SJCRH30 (cell line): Measurements from ENCODE around the gene LEO1. TPM values are rescaled to one million over a fixed set of nuclear protein-coding genes. Genes with fewer than 3 reads are reported as not detected.
A peak's percentile ranks its signal among the peaks of the same experiment; 100 is the strongest.
"Not testable (repeated sequence)": the region's sequence is repeated elsewhere in the genome, so short reads cannot be mapped to it uniquely, and the experiment has no call there.

Experiments used
- DNase-seq, 2 experiments: peaks; one replicate each; pipeline ENCODE4 v3.0.0-alpha.2; 2015 to 2020
- H3K27ac ChIP-seq: fragments of 250-450 bp; sonication (Bioruptor Pico); 2 replicates; pipeline ENCODE4 v1.5.1; 2020; ENCODE audit warnings: mild to moderate bottlenecking, moderate library complexity
- H3K27me3 ChIP-seq: fragments of 250-450 bp; sonication (Bioruptor Pico); 2 replicates; pipeline ENCODE4 v1.5.1; 2020; ENCODE audit warnings: mild to moderate bottlenecking, moderate library complexity
- H3K36me3 ChIP-seq: fragments of 250-450 bp; sonication (Bioruptor Pico); 2 replicates; pipeline ENCODE4 v1.5.1; 2020; ENCODE audit warnings: mild to moderate bottlenecking, moderate library complexity
- H3K4me1 ChIP-seq: fragments of 250-450 bp; sonication (Bioruptor Pico); 2 replicates; pipeline ENCODE4 v1.5.1; 2020; ENCODE audit warnings: mild to moderate bottlenecking, moderate library complexity
- H3K4me3 ChIP-seq: fragments of 250-450 bp; sonication (Bioruptor Pico); 2 replicates; pipeline ENCODE4 v1.5.1; 2020; ENCODE audit warnings: mild to moderate bottlenecking, moderate library complexity
- H3K9me3 ChIP-seq: fragments of 250-450 bp; sonication (Bioruptor Pico); replicated peaks from 2 replicates; pipeline ENCODE4 v1.5.1; 2020; ENCODE audit warnings: mild to moderate bottlenecking, moderate library complexity
- total RNA-seq: library from RNA; depleted of rRNA; stranded (reverse); fragments of >200 nt; shearing (Covaris generic); gene quantifications from 2 replicates; pipeline ENCODE4 v1.2.3, GENCODE V29; 2014

Gene LEO1
- total RNA-seq, 1 experiment from 2014 or later, result 65.3 TPM

GRCh38 chr15:52008698-52009434 lies 37.3 kb upstream of the LEO1 start:
- no peak for DNase-seq
- Histone ChIP-seq H3K27me3 (no peaks in the 10 kb centered on the region), H3K27ac (no peak overlapping the region), H3K4me3 (no peak overlapping the region), H3K36me3 (no peaks in the 10 kb centered on the region), H3K9me3 (no peaks in the 10 kb centered on the region), H3K4me1 (peaks cover 15% of the 10 kb centered on the region)

GRCh38 chr15:52008359-52008697 lies 36.8 kb upstream of the LEO1 start:
- DNase-seq, result no peak
- Histone ChIP-seq H3K27me3 (no peaks in the 10 kb centered on the region), H3K4me3 (no peak overlapping the region)

GRCh38 chr15:52006702-52007340 lies 35.2 kb upstream of the LEO1 start:
- Histone ChIP-seq H3K27ac (no peak overlapping the region), H3K36me3 (no peaks in the 10 kb centered on the region), H3K9me3 (no peaks in the 10 kb centered on the region), H3K4me3 (no peak overlapping the region), H3K27me3 (no peaks in the 10 kb centered on the region), H3K4me1 (peaks cover 10% of the 10 kb centered on the region)
- DNase-seq, result no peak

More at GRCh38 chr15:52008359-52008697, 36.8 kb upstream of the LEO1 start:
- H3K36me3 ChIP-seq, result no peaks in the 10 kb centered on the region
- H3K4me1 ChIP-seq, result peaks cover 15% of the 10 kb centered on the region
- H3K27ac ChIP-seq, result no peak overlapping the region
- H3K9me3 ChIP-seq, result no peaks in the 10 kb centered on the region

- Histone ChIP-seq H3K9me3 (no peaks in the 10 kb centered on the region), H3K36me3 (no peaks in the 10 kb centered on the region), H3K4me3 (no peak overlapping the region), H3K27ac (no peak overlapping the region), H3K27me3 (no peaks in the 10 kb centered on the region), H3K4me1 (peaks cover 4% of the 10 kb centered on the region)
- DNase-seq, result no peak
Observed at GRCh38 chr15:52005748-52006701, 34.4 kb upstream of the LEO1 start.

- Histone ChIP-seq H3K4me3 (no peak overlapping the region), H3K9me3 (no peaks in the 10 kb centered on the region), H3K27me3 (no peaks in the 10 kb centered on the region), H3K27ac (no peak overlapping the region), H3K4me1 (no peaks in the 10 kb centered on the region), H3K36me3 (no peaks in the 10 kb centered on the region)
- no peak for DNase-seq
Observed at GRCh38 chr15:52004806-52005205, 33.2 kb upstream of the LEO1 start.

- DNase-seq, result no peak
- Histone ChIP-seq H3K36me3 (no peaks in the 10 kb centered on the region), H3K27me3 (no peaks in the 10 kb centered on the region), H3K9me3 (no peaks in the 10 kb centered on the region), H3K4me1 (no peaks in the 10 kb centered on the region), H3K4me3 (no peak overlapping the region), H3K27ac (no peak overlapping the region)
Observed at GRCh38 chr15:52003710-52004109, 32.1 kb upstream of the LEO1 start.

GRCh38 chr15:52003089-52003488 lies 31.5 kb upstream of the LEO1 start:
- not testable (repeated sequence) for H3K4me3 ChIP-seq, H3K27me3 ChIP-seq, H3K4me1 ChIP-seq, DNase-seq, H3K36me3 ChIP-seq, H3K9me3 ChIP-seq, H3K27ac ChIP-seq

GRCh38 chr15:52002351-52002750 lies 30.8 kb upstream of the LEO1 start:
- Histone ChIP-seq H3K36me3 (no peaks in the 10 kb centered on the region), H3K4me3 (no peak overlapping the region), H3K27me3 (no peaks in the 10 kb centered on the region), H3K27ac (no peak overlapping the region), H3K9me3 (no peaks in the 10 kb centered on the region), H3K4me1 (no peaks in the 10 kb centered on the region)
- DNase-seq, result no peak

GRCh38 chr15:51992953-51993352 lies 21.4 kb upstream of the LEO1 start:
- H3K36me3 ChIP-seq, result no peaks in the 10 kb centered on the region
- H3K9me3 ChIP-seq, result no peaks in the 10 kb centered on the region
- H3K4me3 ChIP-seq, result no peak overlapping the region
- H3K4me1 ChIP-seq, result peaks cover 35% of the 10 kb centered on the region
- no peaks in the 10 kb centered on the region for H3K27me3 ChIP-seq
- DNase-seq, result peak; percentile 63 to 66
- H3K27ac ChIP-seq, result peak overlapping the region; percentile 37

GRCh38 chr15:51991141-51991540 lies 19.6 kb upstream of the LEO1 start:
- H3K4me3 ChIP-seq, result no peak overlapping the region

GRCh38 chr15:51982770-51983103 lies 11.2 kb upstream of the LEO1 start:
- Histone ChIP-seq H3K4me1 (peaks cover 6% of the 10 kb centered on the region; the same call in 1 of the 2 replicates), H3K9me3 (no peaks in the 10 kb centered on the region), H3K27ac (peak overlapping the region; percentile 97), H3K27me3 (no peaks in the 10 kb centered on the region), H3K4me3 (no peak overlapping the region), H3K36me3 (no peaks in the 10 kb centered on the region)
- no peak for DNase-seq

More at GRCh38 chr15:51991141-51991540, 19.6 kb upstream of the LEO1 start:
- Histone ChIP-seq H3K27me3 (no peaks in the 10 kb centered on the region), H3K36me3 (no peaks in the 10 kb centered on the region), H3K27ac (no peak overlapping the region), H3K4me1 (peaks cover 36% of the 10 kb centered on the region), H3K9me3 (no peaks in the 10 kb centered on the region)
- no peak for DNase-seq

- Histone ChIP-seq H3K4me1 (peaks cover 6% of the 10 kb centered on the region; the same call in 1 of the 2 replicates), H3K4me3 (peak overlapping the region; percentile 52), H3K27ac (peak overlapping the region; percentile 97), H3K27me3 (no peaks in the 10 kb centered on the region), H3K36me3 (no peaks in the 10 kb centered on the region), H3K9me3 (no peaks in the 10 kb centered on the region)
- DNase-seq, result peak; percentile 83 to 89
Observed at GRCh38 chr15:51982013-51982769, 10.6 kb upstream of the LEO1 start.

GRCh38 chr15:51973775-51974174 lies 2.2 kb upstream of the LEO1 start:
- no peak overlapping the region for H3K4me3 ChIP-seq
- no peak overlapping the region for H3K27ac ChIP-seq
- H3K27me3 ChIP-seq, result no peaks in the 10 kb centered on the region
- 0 out of 2 replicates have a peak, but pooled peaks cover 8% of the 10 kb centered on the region for H3K4me1 ChIP-seq
- DNase-seq, result no peak
- H3K36me3 ChIP-seq, result peaks cover 5% of the 10 kb centered on the region; the same call in 1 of the 2 replicates
- H3K9me3 ChIP-seq, result peaks cover 3% of the 10 kb centered on the region; the same call in 1 of the 2 replicates

GRCh38 chr15:51973220-51973619 lies 1.6 kb upstream of the LEO1 start:
- Histone ChIP-seq H3K36me3 (peaks cover 5% of the 10 kb centered on the region; the same call in 1 of the 2 replicates), H3K27ac (peak overlapping the region; percentile 99), H3K9me3 (peaks cover 3% of the 10 kb centered on the region; the same call in 1 of the 2 replicates), H3K4me3 (peak overlapping the region; percentile 94), H3K27me3 (no peaks in the 10 kb centered on the region), H3K4me1 (0 out of 2 replicates have a peak, but pooled peaks cover 8% of the 10 kb centered on the region)
- no peak for DNase-seq
